ENCODE data around the gene CXXC5.

Gene CXXC5

GRCh38 chr5:139676406-139676805, 28.3 kb downstream of the CXXC5 start:
- no peaks in the 10 kb centered on the region for H3K9me3 ChIP-seq (ENCODE audit: insufficient read depth, low read length, severe bottlenecking)
- DNase-seq (no peak), ATAC-seq (ENCODE audit: insufficient read depth, low read depth) (no peak)
- peaks cover 19% of the 10 kb centered on the region for H3K4me1 ChIP-seq (ENCODE audit: insufficient read depth, low read length)
- peaks cover 20% of the 10 kb centered on the region for H3K36me3 ChIP-seq (ENCODE audit: insufficient read depth, low read length)
- TF ChIP-seq EZH2 (IDR thresholded peaks at IDR 0.05; ENCODE audit: borderline replicate concordance, low read depth, low read length, severe bottlenecking) (no peak), CTCF (IDR thresholded peaks at IDR 0.05; ENCODE audit: borderline replicate concordance, extremely low read depth, low read length, poor library complexity, severe bottlenecking) (no peak)
- no peak overlapping the region for H3K9ac ChIP-seq (ENCODE audit: low read depth, low read length)
- H3K27ac ChIP-seq (ENCODE audit: low read length), result 0 out of 2 replicates have a peak overlapping the region, but pooled peaks have one; percentile 47
- H2AFZ ChIP-seq (ENCODE audit: low read depth, low read length), result no peak overlapping the region
- H3K79me2 ChIP-seq (ENCODE audit: insufficient read depth, low read length), result peaks cover 80% of the 10 kb centered on the region
- no peaks in the 10 kb centered on the region for H3K27me3 ChIP-seq (ENCODE audit: insufficient read depth, low read length, poor library complexity)
- no peak overlapping the region for H3K4me3 ChIP-seq (ENCODE audit: low read depth in 1 of 2, low read length in 2 of 2)
- H3K4me2 ChIP-seq (ENCODE audit: insufficient read depth, low read length), result no peak overlapping the region
- peaks cover 33% of the 10 kb centered on the region for H4K20me1 ChIP-seq (ENCODE audit: insufficient read depth, low read length)

GRCh38 chr5:139676951-139677735, 29.0 kb downstream of the CXXC5 start:
- H2AFZ ChIP-seq (ENCODE audit: low read depth, low read length), result no peak overlapping the region
- no peak for DNase-seq
- H3K4me2 ChIP-seq (ENCODE audit: insufficient read depth, low read length), result no peak overlapping the region
- ATAC-seq (ENCODE audit: insufficient read depth, low read depth), result no peak
- no peak for TF ChIP-seq EZH2 (IDR thresholded peaks at IDR 0.05; ENCODE audit: borderline replicate concordance, low read depth, low read length, severe bottlenecking)
- no peak for TF ChIP-seq CTCF (IDR thresholded peaks at IDR 0.05; ENCODE audit: borderline replicate concordance, extremely low read depth, low read length, poor library complexity, severe bottlenecking)
- no peak overlapping the region for H3K4me3 ChIP-seq (ENCODE audit: low read depth in 1 of 2, low read length in 2 of 2)
- no peaks in the 10 kb centered on the region for H3K27me3 ChIP-seq (ENCODE audit: insufficient read depth, low read length, poor library complexity)
- no peaks in the 10 kb centered on the region for H3K9me3 ChIP-seq (ENCODE audit: insufficient read depth, low read length, severe bottlenecking)
- H3K36me3 ChIP-seq (ENCODE audit: insufficient read depth, low read length), result peaks cover 26% of the 10 kb centered on the region
- H3K4me1 ChIP-seq (ENCODE audit: insufficient read depth, low read length), result peaks cover 14% of the 10 kb centered on the region; the same call in 1 of the 2 replicates
- H4K20me1 ChIP-seq (ENCODE audit: insufficient read depth, low read length), result peaks cover 33% of the 10 kb centered on the region
- no peak overlapping the region for H3K9ac ChIP-seq (ENCODE audit: low read depth, low read length)
- H3K27ac ChIP-seq (ENCODE audit: low read length), result no peak overlapping the region
- peaks cover 72% of the 10 kb centered on the region for H3K79me2 ChIP-seq (ENCODE audit: insufficient read depth, low read length)

GRCh38 chr5:139677736-139678613, 29.8 kb downstream of the CXXC5 start:
- no peak for TF ChIP-seq CTCF (IDR thresholded peaks at IDR 0.05; ENCODE audit: borderline replicate concordance, extremely low read depth, low read length, poor library complexity, severe bottlenecking)
- no peak for TF ChIP-seq EZH2 (IDR thresholded peaks at IDR 0.05; ENCODE audit: borderline replicate concordance, low read depth, low read length, severe bottlenecking)
- no peak overlapping the region for H2AFZ ChIP-seq (ENCODE audit: low read depth, low read length)
- H3K27me3 ChIP-seq (ENCODE audit: insufficient read depth, low read length, poor library complexity), result no peaks in the 10 kb centered on the region
- H3K9ac ChIP-seq (ENCODE audit: low read depth, low read length), result no peak overlapping the region
- ATAC-seq (ENCODE audit: insufficient read depth, low read depth) (no peak), DNase-seq (no peak)
- H3K4me3 ChIP-seq (ENCODE audit: low read depth in 1 of 2, low read length in 2 of 2), result no peak overlapping the region
- H3K4me2 ChIP-seq (ENCODE audit: insufficient read depth, low read length), result no peak overlapping the region
- H3K79me2 ChIP-seq (ENCODE audit: insufficient read depth, low read length), result peaks cover 64% of the 10 kb centered on the region
- H3K27ac ChIP-seq (ENCODE audit: low read length), result peak overlapping the region; percentile 42; the same call in 1 of the 2 replicates
- peaks cover 14% of the 10 kb centered on the region for H3K4me1 ChIP-seq (ENCODE audit: insufficient read depth, low read length)
- H3K36me3 ChIP-seq (ENCODE audit: insufficient read depth, low read length), result peaks cover 33% of the 10 kb centered on the region
- peaks cover 28% of the 10 kb centered on the region for H4K20me1 ChIP-seq (ENCODE audit: insufficient read depth, low read length)
- no peaks in the 10 kb centered on the region for H3K9me3 ChIP-seq (ENCODE audit: insufficient read depth, low read length, severe bottlenecking)

Measured in DND-41 (cell line).